HG02884 (cell line): ENCODE results near the gene TTC23.
"Not testable (repeated sequence)": the region's sequence is repeated elsewhere in the genome, so short reads cannot be mapped to it uniquely, and the experiment has no call there.

Experiments used
- ATAC-seq: cut with Tn5 transposase; IDR thresholded peaks from one replicate; pipeline ENCODE4 v1.9.1; 2021; ENCODE audit warnings: mild to moderate bottlenecking, moderate library complexity; ENCODE audit not compliant: unreplicated experiment

Gene TTC23

GRCh38 chr15:99122831-99123712 is 126.3 kb downstream of the TTC23 start:
- no peak for ATAC-seq

GRCh38 chr15:99121691-99122410 is 127.5 kb downstream of the TTC23 start:
- ATAC-seq, result no peak

GRCh38 chr15:99121207-99121606 is 128.2 kb downstream of the TTC23 start:
- no peak for ATAC-seq

- no peak for ATAC-seq
These were observed 129.2 kb downstream of the TTC23 start for GRCh38 chr15:99120050-99120777.

- ATAC-seq, result no peak
These were observed 130.4 kb downstream of the TTC23 start for GRCh38 chr15:99118801-99119546.

- no peak for ATAC-seq
These were observed 131.1 kb downstream of the TTC23 start for GRCh38 chr15:99118258-99118632.

- ATAC-seq, result no peak
These were observed 131.7 kb downstream of the TTC23 start for GRCh38 chr15:99117563-99118257.

- ATAC-seq, result no peak
These were observed 132.3 kb downstream of the TTC23 start for GRCh38 chr15:99117111-99117510.

GRCh38 chr15:99115300-99116215 is 133.8 kb downstream of the TTC23 start:
- no peak for ATAC-seq

GRCh38 chr15:99114511-99115299 is 134.7 kb downstream of the TTC23 start:
- ATAC-seq, result no peak

- ATAC-seq, result no peak
These were observed 135.7 kb downstream of the TTC23 start for GRCh38 chr15:99113547-99114271.

GRCh38 chr15:99111641-99112040 is 137.7 kb downstream of the TTC23 start:
- ATAC-seq, result not testable (repeated sequence)

GRCh38 chr15:99110581-99111320 is 138.6 kb downstream of the TTC23 start:
- ATAC-seq, result no peak

- ATAC-seq, result no peak
These were observed 139.3 kb downstream of the TTC23 start for GRCh38 chr15:99110093-99110492.

GRCh38 chr15:99109555-99110021 is 139.8 kb downstream of the TTC23 start:
- no peak for ATAC-seq

GRCh38 chr15:99108993-99109392 is 140.4 kb downstream of the TTC23 start:
- no peak for ATAC-seq
